Liver (tissue), 9 donors: ENCODE results near the gene SEC14L5. TPM values are rescaled to one million over a fixed set of nuclear protein-coding genes. Genes with fewer than 3 reads are reported as not detected.

Experiments
- DNase-seq: peaks from one replicate; pipeline ENCODE4 v3.0.0-alpha.2; 2017; ENCODE audit warnings: low spot score
- H3K27ac ChIP-seq, 2 donors: one replicate each; pipeline ENCODE4 v1.7.0; 2013; ENCODE audit warnings: inconsistent platforms in 2 of 2, low read length in 2 of 2, control low read depth in 1 of 2, low read depth in 1 of 2, mild to moderate bottlenecking in 1 of 2
- H3K27me3 ChIP-seq, 4 donors: one replicate each; pipeline versions ENCODE4 v1.6.1 to v1.7.0; 2013; ENCODE audit warnings: low read length in 3 of 4, inconsistent platforms in 1 of 4, mild to moderate bottlenecking in 1 of 4, moderate library complexity in 1 of 4; ENCODE audit not compliant: control insufficient read depth in 4 of 4, insufficient read depth in 4 of 4
- H3K36me3 ChIP-seq, 4 donors: one replicate each; pipeline versions ENCODE4 v1.6.1 to v1.7.0; 2013; ENCODE audit warnings: low read length in 3 of 4, mild to moderate bottlenecking in 3 of 4, low read depth in 1 of 4, moderate library complexity in 1 of 4; ENCODE audit not compliant: control insufficient read depth in 4 of 4, insufficient read depth in 3 of 4
- H3K4me1 ChIP-seq, 4 donors: one replicate each; pipeline versions ENCODE4 v1.6.1 to v1.7.0; 2013; ENCODE audit warnings: low read length in 3 of 4, mild to moderate bottlenecking in 3 of 4, moderate library complexity in 1 of 4; ENCODE audit not compliant: control insufficient read depth in 4 of 4, insufficient read depth in 4 of 4
- H3K4me3 ChIP-seq, 3 donors: one replicate each; pipeline versions ENCODE4 v1.6.1 to v1.7.0; 2013; ENCODE audit warnings: low read length in 3 of 3, control low read depth in 1 of 3, low read depth in 1 of 3, mild to moderate bottlenecking in 1 of 3
- H3K9ac ChIP-seq, 2 donors: one replicate each; pipeline ENCODE4 v1.7.0; 2013; ENCODE audit warnings: low read length in 2 of 2, mild to moderate bottlenecking in 2 of 2, moderate library complexity in 2 of 2, control low read depth in 1 of 2, low read depth in 1 of 2
- H3K9me3 ChIP-seq, 4 donors: one replicate each; pipeline versions ENCODE4 v1.6.1 to v1.7.0; 2013; ENCODE audit warnings: low read length in 3 of 4; ENCODE audit not compliant: control insufficient read depth in 4 of 4
- EGR1 ChIP-seq, 2 donors: IDR thresholded peaks; 2 replicates each; pipeline ENCODE4 v1.6.1; 2016 to 2018; ENCODE audit warnings: antibody characterized with exemption in 2 of 2, low read depth in 2 of 2
- FOXA1 ChIP-seq: IDR thresholded peaks from 2 replicates; pipeline ENCODE4 v1.6.1; 2016; ENCODE audit warnings: antibody characterized with exemption
- FOXA2 ChIP-seq: IDR thresholded peaks from 2 replicates; pipeline ENCODE4 v1.6.1; 2016; ENCODE audit warnings: antibody characterized with exemption
- GABPA ChIP-seq, 2 donors: IDR thresholded peaks in 1 of 2; conservative IDR thresholded peaks in 1 of 2; 2 replicates each; pipeline ENCODE4 v1.6.1; 2016; ENCODE audit warnings: antibody characterized with exemption in 2 of 2, mild to moderate bottlenecking in 1 of 2, moderate library complexity in 1 of 2
- HNF4A ChIP-seq, 2 donors: conservative IDR thresholded peaks; 2 replicates each; pipeline ENCODE4 v1.6.1; 2016; ENCODE audit warnings: antibody characterized with exemption in 2 of 2, mild to moderate bottlenecking in 2 of 2
- HNF4G ChIP-seq: IDR thresholded peaks from 2 replicates; pipeline ENCODE4 v1.6.1; 2016; ENCODE audit warnings: antibody characterized with exemption
- JUND ChIP-seq, 2 donors: IDR thresholded peaks; 2 replicates each; pipeline ENCODE4 v1.6.1; 2016; ENCODE audit warnings: antibody characterized with exemption in 2 of 2
- NR2F2 ChIP-seq: IDR thresholded peaks from 2 replicates; pipeline ENCODE4 v1.6.1; 2016; ENCODE audit warnings: antibody characterized with exemption
- RAD21 ChIP-seq, 2 donors: IDR thresholded peaks; 2 replicates each; pipeline ENCODE4 v1.6.1; 2016; ENCODE audit warnings: antibody characterized with exemption in 2 of 2, mild to moderate bottlenecking in 2 of 2
- SP1 ChIP-seq: IDR thresholded peaks from 2 replicates; pipeline ENCODE4 v1.6.1; 2018; ENCODE audit warnings: antibody characterized with exemption, mild to moderate bottlenecking
- TAF1 ChIP-seq: conservative IDR thresholded peaks from 2 replicates; pipeline ENCODE4 v1.6.1; 2016; ENCODE audit warnings: antibody characterized with exemption, mild to moderate bottlenecking
- YY1 ChIP-seq: IDR thresholded peaks from 2 replicates; pipeline ENCODE4 v1.6.1; 2016; ENCODE audit warnings: antibody characterized with exemption, mild to moderate bottlenecking
- WGBS: extraction: QIAGEN DNeasy Blood & Tissue Kit; methylation state at CpG from one replicate; pipeline ENCODE4 v1.1.7; 2013; 5-methylcytosine and 5-hydroxymethylcytosine counted together
- polyA plus RNA-seq, 2 donors: library from polyadenylated mRNA; stranded (reverse) in 1 of 2; unstranded in 1 of 2; fragments of 200-250 nt in 1 of 2; fragments of >200 nt in 1 of 2; fragmentation: Nextera tagmentation in 1 of 2; extraction: Ambion mirVana in 1 of 2; gene quantifications; one replicate each; pipeline versions ENCODE4 v1.2.1 to v1.2.3, GENCODE V29; 2013 to 2015
- total RNA-seq, 2 donors: library from RNA; depleted of rRNA; stranded (reverse); fragments of >200 nt; gene quantifications; one replicate each; pipeline ENCODE4 v1.2.3, GENCODE V29; 2014
- TF ChIP-seq, protein P1 (sequence below): IDR thresholded peaks from 2 replicates; pipeline ENCODE4 v1.6.1; 2016; ENCODE audit warnings: antibody characterized with exemption
- TF ChIP-seq, protein P2 (sequence below): IDR thresholded peaks from 2 replicates; pipeline ENCODE4 v1.6.1; 2016; ENCODE audit warnings: antibody characterized with exemption, mild to moderate bottlenecking
- TF ChIP-seq, protein P3 (sequence below): fragments of 150-350 bp; IDR thresholded peaks from 2 replicates; pipeline ENCODE4 v1.5.1; 2017; ENCODE audit warnings: improper control_type of control experiment, low read depth, low read length; ENCODE audit not compliant: missing input control
- TF ChIP-seq, protein P4 (sequence below): IDR thresholded peaks from 2 replicates; pipeline ENCODE4 v1.6.1; 2016; ENCODE audit warnings: antibody characterized with exemption
- donor health status: healthy.
- donor health status: healthy.
- donor health status: healthy.
- donor health status: healthy.
- donor health status: healthy.

SEC14L5 gene
- total and polyA plus RNA-seq, 4 donors, result 0.03 to 0.65 (median 0.12) TPM

DNA sequence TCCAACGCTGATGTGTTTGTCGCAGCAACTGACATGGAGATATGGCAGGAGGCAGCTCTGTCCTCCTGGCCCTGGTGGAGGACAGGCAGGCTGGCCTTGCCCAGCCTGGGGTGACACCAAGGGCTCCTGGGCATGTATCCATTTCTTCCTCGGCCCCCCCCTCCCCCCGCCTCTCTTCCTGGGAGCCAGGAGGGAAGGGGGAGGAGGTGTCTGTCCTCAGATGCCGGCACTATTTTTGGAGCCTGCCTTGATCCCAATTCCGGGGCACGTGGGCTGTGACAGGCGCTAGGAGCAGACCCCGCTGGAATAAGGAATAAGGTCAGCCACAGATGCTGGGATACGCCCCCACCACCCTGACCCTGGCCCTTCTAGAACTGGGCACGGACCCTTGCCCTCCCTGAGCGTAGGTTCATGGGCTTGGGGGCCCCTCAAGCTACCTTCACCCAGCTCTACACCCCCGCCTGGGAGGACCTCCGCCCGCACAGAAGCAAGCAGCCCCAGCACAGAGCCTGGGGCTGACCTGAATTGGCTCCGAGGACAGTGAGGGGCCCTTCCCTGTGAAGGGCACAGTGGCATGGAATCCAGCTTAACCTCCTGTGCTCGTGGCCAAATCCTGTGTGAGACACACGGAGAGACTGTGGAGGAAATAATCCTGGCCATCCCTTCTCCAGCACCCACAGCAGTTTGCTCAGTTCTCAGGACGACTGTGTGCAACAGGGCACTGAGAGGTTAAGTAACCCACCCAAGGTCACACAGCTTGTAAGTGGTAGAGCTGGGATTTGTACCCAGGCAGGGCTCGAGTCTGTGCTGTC is 24.1 kb downstream of the SEC14L5 start (continued):
- no peak for TF ChIP-seq NR2F2
- TF ChIP-seq EGR1 (IDR thresholded peaks at IDR 0.05; ENCODE audit: low read depth in 2 of 2), result no peak
- no peak for TF ChIP-seq FOXA1
- TF ChIP-seq, protein P1, sequence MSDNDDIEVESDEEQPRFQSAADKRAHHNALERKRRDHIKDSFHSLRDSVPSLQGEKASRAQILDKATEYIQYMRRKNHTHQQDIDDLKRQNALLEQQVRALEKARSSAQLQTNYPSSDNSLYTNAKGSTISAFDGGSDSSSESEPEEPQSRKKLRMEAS, result no peak
- no peak for TF ChIP-seq YY1
- TF ChIP-seq HNF4G, result no peak
- no peak for TF ChIP-seq RAD21 (IDR thresholded peaks at IDR 0.05)
- TF ChIP-seq JUND (IDR thresholded peaks at IDR 0.05), result no peak

DNA sequence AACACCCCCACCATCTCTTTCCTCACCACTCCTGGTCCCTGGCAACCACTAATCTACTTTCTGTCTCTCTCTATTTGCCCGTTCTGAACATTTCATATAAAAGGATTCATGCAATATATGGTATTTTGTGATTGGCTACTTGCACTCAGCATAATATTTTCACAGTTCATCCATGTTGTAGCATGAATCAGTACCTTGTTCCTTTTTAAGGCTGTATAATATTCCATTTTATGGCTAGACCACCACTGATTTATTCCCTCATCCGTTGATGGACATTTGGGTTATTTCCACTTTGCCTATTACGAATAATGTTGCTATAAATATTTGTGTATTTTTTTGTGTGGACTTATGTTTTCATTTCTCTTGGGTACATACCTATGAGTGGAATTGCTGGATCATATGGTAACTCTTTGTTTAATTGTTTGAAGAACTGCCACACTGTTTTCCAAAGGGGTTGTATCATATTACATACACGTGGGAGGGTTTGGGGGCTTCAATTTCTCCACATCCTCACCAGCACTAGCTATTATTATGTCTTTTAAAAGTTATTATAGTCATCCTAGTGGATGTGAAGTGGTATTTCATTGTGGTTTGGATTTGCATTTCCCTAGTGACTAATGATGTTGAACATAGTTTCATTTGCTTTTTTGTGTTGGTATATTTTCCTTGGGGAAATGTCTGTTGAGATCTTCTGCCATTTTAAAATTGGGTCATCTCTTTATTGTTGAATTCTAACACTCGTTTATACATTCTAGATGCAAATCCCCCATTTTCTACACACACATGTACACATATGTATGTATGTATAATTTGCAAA is 26.3 kb downstream of the SEC14L5 start:
- H3K4me3 ChIP-seq, result no peak overlapping the region
- H3K36me3 ChIP-seq, result no peaks in the 10 kb centered on the region
- no peak for DNase-seq
- no peak overlapping the region for H3K27ac ChIP-seq
- 74% methylated on average over 5 of the region's 5 CpGs for WGBS
- no peak overlapping the region for H3K9ac ChIP-seq
- H3K4me1 ChIP-seq, result peaks cover 0 to 3% (median 0%) of the 10 kb centered on the region in 4 donors
- TF ChIP-seq, protein P2, sequence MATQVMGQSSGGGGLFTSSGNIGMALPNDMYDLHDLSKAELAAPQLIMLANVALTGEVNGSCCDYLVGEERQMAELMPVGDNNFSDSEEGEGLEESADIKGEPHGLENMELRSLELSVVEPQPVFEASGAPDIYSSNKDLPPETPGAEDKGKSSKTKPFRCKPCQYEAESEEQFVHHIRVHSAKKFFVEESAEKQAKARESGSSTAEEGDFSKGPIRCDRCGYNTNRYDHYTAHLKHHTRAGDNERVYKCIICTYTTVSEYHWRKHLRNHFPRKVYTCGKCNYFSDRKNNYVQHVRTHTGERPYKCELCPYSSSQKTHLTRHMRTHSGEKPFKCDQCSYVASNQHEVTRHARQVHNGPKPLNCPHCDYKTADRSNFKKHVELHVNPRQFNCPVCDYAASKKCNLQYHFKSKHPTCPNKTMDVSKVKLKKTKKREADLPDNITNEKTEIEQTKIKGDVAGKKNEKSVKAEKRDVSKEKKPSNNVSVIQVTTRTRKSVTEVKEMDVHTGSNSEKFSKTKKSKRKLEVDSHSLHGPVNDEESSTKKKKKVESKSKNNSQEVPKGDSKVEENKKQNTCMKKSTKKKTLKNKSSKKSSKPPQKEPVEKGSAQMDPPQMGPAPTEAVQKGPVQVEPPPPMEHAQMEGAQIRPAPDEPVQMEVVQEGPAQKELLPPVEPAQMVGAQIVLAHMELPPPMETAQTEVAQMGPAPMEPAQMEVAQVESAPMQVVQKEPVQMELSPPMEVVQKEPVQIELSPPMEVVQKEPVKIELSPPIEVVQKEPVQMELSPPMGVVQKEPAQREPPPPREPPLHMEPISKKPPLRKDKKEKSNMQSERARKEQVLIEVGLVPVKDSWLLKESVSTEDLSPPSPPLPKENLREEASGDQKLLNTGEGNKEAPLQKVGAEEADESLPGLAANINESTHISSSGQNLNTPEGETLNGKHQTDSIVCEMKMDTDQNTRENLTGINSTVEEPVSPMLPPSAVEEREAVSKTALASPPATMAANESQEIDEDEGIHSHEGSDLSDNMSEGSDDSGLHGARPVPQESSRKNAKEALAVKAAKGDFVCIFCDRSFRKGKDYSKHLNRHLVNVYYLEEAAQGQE, result no peak
- no peak for TF ChIP-seq GABPA (IDR thresholded peaks at IDR 0.05 in 1 of 2, conservative IDR thresholded peaks at IDR 0.05 in 1 of 2)
- TF ChIP-seq, protein P3, sequence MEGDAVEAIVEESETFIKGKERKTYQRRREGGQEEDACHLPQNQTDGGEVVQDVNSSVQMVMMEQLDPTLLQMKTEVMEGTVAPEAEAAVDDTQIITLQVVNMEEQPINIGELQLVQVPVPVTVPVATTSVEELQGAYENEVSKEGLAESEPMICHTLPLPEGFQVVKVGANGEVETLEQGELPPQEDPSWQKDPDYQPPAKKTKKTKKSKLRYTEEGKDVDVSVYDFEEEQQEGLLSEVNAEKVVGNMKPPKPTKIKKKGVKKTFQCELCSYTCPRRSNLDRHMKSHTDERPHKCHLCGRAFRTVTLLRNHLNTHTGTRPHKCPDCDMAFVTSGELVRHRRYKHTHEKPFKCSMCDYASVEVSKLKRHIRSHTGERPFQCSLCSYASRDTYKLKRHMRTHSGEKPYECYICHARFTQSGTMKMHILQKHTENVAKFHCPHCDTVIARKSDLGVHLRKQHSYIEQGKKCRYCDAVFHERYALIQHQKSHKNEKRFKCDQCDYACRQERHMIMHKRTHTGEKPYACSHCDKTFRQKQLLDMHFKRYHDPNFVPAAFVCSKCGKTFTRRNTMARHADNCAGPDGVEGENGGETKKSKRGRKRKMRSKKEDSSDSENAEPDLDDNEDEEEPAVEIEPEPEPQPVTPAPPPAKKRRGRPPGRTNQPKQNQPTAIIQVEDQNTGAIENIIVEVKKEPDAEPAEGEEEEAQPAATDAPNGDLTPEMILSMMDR, result no peak
- no peak for TF ChIP-seq EGR1 (IDR thresholded peaks at IDR 0.05; ENCODE audit: low read depth in 2 of 2)
- TF ChIP-seq SP1, result no peak
- TF ChIP-seq NR2F2, result no peak
- TF ChIP-seq FOXA1, result no peak
- TF ChIP-seq FOXA2, result no peak
- TF ChIP-seq, protein P1, result no peak
- TF ChIP-seq HNF4A (conservative IDR thresholded peaks at IDR 0.05), result no peak
- no peak for TF ChIP-seq TAF1
- TF ChIP-seq HNF4G, result no peak
- TF ChIP-seq, protein P4, sequence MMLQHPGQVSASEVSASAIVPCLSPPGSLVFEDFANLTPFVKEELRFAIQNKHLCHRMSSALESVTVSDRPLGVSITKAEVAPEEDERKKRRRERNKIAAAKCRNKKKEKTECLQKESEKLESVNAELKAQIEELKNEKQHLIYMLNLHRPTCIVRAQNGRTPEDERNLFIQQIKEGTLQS, result no peak
- H3K27me3 ChIP-seq, result peaks cover 0 to 7% (median 4%) of the 10 kb centered on the region in 4 donors
- peaks cover 0 to 11% (median 0%) of the 10 kb centered on the region in 4 donors for H3K9me3 ChIP-seq
